Erythroblast (primary cell): ENCODE results near the gene LIPE.

Experiments used
- GATA1 ChIP-seq: IDR thresholded peaks from 2 replicates; pipeline ENCODE4 v1.6.1; 2011; ENCODE audit warnings: low read depth, mild to moderate bottlenecking, control low read depth, low read length, moderate library complexity
- POLR2A ChIP-seq: IDR thresholded peaks from 2 replicates; pipeline ENCODE4 v1.6.1; 2011; ENCODE audit warnings: mild to moderate bottlenecking, low read length

- TF ChIP-seq POLR2A = no peak
- no peak for TF ChIP-seq GATA1
These were observed 15.5 kb downstream of the LIPE start for GRCh38 chr19:42411581-42412178.
